NCI-H2227 (cell line): ENCODE measurements around the gene USP47.

Experiments used
- DNase-seq: peaks from one replicate; lab custom pipeline; 2025; ENCODE audit not compliant: unreplicated experiment; lab: John Stamatoyannopoulos, UW

USP47 gene

GRCh38 chr11:11965656-11966353 is 124.0 kb downstream of the USP47 start:
- DNase-seq, result no peak

GRCh38 chr11:11966354-11966741 is 124.6 kb downstream of the USP47 start:
- no peak for DNase-seq

- peak; percentile 75 for DNase-seq
Measured at GRCh38 chr11:11966826-11967668, 125.3 kb downstream of the USP47 start.

DNA sequence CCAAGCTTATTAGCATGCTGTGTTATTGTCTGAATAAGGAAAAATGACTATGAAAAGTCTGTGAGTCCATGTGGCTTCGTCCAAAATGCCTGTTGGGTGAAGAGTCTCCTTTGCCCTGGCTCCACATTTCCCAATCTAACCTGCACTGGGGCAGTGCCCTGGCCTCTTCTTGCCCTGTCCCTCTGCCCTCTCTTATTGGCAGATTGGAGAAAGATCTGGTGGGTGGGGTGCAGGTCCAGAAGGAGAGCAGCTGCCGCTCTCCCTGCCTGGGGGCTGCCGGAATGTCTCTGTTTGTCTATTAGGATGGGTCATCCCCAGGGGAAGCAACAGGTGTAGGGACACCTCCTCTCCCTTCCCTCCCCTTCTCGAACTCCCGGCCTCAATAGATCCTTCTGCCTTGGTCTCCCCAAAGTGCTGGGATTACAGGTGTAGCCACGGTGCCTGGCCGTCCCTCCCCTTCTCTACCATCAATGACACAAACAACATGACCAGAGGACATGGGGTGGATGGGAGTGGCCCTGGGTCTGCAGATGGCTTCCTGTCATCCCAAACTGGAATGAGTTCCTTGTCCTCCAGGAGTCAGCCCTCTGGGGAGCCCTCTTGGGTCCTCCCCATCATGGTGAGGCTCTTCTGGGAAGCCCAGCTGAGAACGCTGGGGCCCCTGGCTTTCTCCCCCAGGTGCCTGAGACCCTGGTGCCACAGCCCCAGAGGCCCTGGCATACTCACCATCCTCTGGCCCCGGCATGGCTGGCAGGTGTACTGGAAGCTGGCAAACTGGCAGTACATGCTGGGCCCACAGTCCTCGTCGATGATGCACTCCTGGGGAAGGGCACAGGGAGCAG is 126.1 kb downstream of the USP47 start:
- DNase-seq, result no peak

DNA sequence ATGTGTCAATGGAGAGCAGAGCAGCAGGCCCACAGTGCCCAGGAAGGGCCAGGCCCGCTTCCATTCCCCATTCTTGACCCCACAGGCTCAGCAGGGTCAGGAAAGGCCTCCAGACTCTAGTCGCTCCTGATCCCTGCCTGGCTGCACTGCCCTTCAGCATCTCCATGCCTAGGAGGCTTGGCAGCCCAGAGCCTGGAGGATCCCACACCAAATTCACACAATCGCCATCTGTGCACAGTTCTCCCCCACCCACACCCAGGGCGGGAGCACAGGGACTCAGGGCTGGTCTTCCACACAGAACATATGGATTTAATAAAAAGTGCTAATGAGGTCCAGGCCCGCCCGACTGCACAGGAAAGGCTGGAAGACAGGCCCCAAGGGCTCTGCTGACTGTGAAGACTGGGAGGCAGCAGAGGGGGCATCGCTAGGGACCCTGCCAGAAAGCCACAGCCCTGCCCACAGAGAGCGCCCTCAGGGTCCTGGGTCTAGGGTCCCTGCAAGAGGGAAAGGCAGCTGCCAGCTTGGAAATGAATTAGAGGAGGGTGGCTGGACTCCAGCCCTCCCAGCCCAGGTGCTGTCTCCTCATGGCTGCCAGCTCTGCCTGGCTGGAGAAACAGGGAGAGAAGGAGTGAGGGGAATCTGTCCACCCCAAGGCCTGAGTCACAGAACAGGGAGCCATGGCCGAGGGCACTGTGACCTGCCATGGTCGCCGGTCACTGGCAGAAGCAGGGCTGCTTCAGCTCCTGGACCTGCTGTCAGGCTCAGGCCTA is 126.9 kb downstream of the USP47 start:
- no peak for DNase-seq

DNA sequence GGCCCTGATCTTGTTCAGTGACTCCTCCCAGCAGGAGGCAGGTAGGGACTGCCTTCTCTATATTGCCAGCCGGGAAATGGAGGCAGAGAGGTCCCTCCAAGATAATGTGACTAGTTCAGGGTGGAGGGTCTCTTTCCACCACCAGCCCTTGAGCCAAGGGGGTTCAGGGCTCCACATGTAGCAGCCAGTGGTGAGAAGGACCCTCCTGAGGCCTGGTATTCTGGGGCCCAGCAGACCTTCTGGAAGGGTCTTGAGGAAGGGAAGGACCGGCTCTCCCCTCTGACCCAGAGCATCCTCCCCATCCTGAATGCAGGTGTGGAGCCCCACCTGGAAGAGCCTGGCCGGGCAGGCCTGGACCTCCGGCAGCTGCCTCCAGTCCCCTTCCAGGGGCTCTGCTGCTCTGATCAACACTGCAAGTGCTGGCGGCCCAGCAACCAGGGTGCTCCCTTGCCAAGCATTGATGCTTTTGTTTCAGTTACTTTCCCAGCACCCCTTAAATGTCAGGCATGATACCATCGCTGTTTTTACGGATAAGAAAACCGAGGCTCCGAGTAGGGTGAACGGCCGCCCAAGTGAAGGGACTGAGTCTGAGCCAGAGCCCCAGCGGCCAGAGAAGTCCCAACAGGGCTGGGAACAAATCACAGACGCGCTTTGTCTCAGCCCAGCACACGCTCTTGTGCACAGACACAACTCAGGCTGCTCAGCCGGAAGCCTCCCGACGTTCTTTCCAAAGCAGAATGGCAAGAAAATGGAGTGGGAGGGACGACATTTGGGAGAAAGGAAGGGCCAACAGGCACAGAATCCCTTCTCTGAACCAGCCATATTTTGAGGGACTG is 127.8 kb downstream of the USP47 start:
- no peak for DNase-seq

DNA sequence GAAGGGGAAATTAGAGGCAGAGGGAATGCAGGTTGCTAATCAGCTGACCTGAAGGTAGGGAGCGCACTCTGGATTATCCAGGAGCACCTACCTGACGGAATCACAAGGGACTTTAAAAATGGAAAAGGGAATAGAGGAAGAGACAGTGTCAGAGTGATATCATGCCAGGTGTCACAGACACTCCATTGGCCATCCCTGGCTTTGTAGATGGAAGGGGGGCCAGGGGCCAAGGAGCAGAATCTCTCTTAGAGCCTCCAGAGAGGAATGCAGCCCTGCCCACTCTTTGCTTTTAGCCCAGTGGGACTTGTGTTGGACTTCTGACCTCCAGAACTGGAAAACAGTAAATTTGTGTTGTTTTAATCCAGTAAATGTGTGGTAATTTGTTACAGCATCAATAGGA is 128.8 kb downstream of the USP47 start:
- no peak for DNase-seq

DNA sequence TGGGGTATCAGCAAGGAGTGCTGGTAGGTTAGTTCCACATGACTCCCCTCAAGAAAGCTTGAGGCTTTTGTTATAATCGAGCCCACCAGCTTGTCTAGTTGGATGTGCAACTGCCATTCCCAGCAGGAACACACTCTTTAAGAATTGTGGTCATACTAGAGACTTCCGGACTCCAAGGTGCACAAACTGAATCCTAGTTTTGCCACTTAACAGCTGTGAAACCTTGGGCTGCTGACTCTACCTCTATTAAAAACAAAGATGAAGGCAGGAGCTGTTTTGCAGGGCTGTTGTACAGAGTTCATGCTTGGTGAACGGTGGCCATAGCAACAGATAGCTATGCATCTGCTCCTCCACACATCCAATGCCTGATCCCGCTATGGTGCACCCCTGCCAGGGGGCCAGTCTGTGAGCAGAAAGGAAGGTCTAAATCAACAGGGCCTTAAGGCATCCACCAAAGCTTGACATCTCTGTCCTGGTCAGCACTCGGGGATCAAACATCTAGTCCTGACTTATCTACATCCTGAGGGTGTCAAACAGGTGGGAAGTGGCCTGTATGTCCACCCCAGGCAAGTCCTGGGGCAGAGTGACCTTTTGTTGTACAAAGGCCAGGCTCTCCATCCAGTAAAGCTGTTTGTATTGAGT is 130.3 kb downstream of the USP47 start:
- peak; percentile 33 for DNase-seq

GRCh38 chr11:11972730-11973341 is 131.1 kb downstream of the USP47 start:
- DNase-seq, result no peak

GRCh38 chr11:11973361-11973800 is 131.6 kb downstream of the USP47 start:
- no peak for DNase-seq

- DNase-seq, result no peak
Measured at GRCh38 chr11:11973866-11974265, 132.1 kb downstream of the USP47 start.

DNA sequence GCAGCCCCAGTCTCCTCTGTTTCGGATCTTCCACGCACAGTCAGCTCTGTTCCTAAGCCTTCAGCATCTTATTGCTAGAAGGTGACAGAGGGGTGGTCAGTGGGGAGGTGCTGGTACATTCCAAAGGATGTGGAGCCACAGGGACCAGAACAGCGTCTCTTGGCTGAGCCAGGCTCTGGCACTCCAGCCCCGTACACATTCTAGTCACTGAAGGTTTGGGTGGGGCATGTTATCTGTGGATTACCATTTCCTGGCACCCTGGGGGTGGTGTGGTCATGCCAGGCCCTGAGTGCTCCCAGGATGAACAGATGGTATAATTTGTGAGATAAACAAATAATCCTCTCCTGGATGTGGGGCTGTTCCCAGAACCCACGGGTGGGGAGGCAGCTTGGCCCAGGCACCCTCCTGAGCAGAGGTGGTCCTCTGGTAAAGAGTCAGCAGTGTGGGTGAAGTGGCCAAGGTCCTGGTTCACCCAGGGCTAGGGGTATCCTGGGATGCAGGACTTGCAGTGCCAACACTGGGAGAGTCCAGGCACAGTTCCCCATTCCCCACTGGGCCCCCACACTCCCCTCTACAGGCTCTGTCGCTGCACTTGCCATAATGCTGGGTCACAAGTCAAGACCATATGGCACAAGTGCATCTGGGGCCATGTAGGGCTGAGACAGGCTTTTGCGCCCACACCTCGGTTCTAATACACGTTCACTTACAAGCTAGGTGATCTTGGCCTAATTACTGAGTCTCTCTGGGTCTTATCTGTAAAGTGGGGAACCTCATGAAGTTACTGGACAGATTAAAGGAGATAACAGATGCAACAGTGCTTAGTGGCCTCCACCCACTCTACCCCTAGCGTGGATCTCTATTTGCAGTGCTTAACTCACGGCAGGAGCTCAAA is 133.7 kb downstream of the USP47 start:
- no peak for DNase-seq

GRCh38 chr11:11976481-11977127 is 134.8 kb downstream of the USP47 start:
- DNase-seq, result no peak

DNA sequence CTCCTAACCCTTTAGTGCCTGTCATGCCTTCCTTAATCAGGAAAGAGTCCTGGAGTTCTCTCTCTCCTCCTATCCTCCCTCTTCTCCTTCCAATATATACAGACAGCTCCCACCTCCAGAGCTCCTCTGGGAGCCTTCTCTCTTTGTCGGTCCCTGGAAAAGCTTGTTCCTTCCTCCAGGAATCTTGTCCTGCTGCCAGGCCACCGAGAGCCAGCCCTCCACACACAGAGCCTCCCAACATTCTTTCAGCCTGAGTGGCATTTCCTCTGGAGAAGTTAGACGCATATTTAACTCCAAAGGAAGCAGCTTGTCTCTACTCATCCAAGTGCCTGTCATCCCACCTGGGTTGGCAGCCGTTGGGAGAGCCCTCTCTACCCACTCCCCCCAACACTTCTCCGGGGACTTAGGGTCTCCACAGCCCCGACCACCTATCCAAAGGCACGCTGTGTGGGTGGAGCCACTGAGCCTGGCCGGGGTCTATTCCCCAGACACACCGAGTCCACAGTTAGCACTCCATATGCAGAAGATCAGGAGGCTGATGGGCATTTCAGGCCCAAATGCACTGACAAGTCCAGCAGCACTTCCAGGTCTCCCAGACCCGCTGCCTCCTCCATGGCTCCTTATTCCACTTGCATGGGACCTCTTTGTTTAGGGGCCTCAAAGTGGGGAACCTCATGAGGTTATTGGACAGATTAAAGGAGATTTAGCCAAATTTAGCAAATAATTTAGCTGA is 135.6 kb downstream of the USP47 start:
- DNase-seq, result no peak

- DNase-seq, result no peak
Measured at GRCh38 chr11:11978098-11978637, 136.4 kb downstream of the USP47 start.

GRCh38 chr11:11978792-11979487 is 137.2 kb downstream of the USP47 start:
- no peak for DNase-seq
